ENCODE data around the gene CDC20B. TPM values are rescaled to one million over a fixed set of nuclear protein-coding genes. Genes with fewer than 3 reads are reported as not detected.

The CDC20B gene
- total and polyA plus RNA-seq, 2 of the 8 experiments (the other 6 are each of a cell fraction or from before 2014, with no cell fraction given) = 0.06 TPM; not detected in 1

DNA sequence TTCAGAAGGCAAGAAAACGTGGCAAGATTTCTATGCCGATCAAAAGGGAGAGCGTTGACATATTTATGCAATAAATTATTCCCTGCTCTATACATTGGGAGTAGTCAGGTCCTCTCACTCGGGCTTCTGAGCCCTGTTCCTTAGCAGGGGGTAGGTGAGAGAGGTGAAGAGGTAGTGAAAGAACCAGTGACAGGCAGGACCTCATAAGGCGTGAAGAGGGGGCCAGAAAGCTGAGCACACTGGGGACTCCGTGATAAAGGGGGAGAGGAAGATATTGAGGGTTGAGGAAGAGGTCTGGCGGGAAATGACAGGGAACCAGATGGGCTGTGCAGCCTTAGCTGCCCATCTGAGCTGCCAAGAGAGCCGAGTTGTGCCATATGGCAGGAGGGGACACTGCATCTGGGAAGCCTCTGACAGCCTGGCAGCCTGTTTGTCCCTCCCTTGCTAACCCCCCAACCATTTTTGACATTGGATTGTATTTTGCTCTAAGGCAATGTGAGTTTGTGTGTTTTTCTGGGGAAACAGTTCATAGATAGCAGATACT lies 782 bp upstream of the CDC20B start:
- TF ChIP-seq EZH2 (IDR thresholded peaks at IDR 0.05; ENCODE audit: low read depth, low read length, severe bottlenecking) = peak; percentile 71
- TF ChIP-seq KDM5A (IDR thresholded peaks at IDR 0.05; ENCODE audit: low read length) = no peak
- TF ChIP-seq SUZ12 (IDR thresholded peaks at IDR 0.05; ENCODE audit: low read length) = peak; percentile 59; the same call in 1 of the 2 replicates
- TF ChIP-seq RNF2 (IDR thresholded peaks at IDR 0.05; ENCODE audit: borderline replicate concordance, low read depth, low read length, missing control alignments, poor library complexity, severe bottlenecking) = peak; percentile 79
- TF ChIP-seq FOSL1 (IDR thresholded peaks at IDR 0.05; ENCODE audit: insufficient read depth, low read depth, low read length) = no peak
- Histone ChIP-seq H3K4me2 (ENCODE audit: insufficient read depth in 1 of 2, low read depth in 2 of 2, low read length in 2 of 2) (peak overlapping the region; percentile 81 to 94), H3K4ac (replicated peaks; ENCODE audit: insufficient read length, low read depth, low read length) (no peak overlapping the region), H3K23me2 (ENCODE audit: low read depth, low read length) (peaks cover 11% of the 10 kb centered on the region), H3K79me2 (ENCODE audit: control insufficient read depth in 1 of 2, insufficient read depth in 2 of 2, low read length in 2 of 2) (no peaks in the 10 kb centered on the region), H3K27ac (ENCODE audit: low read depth, low read length) (no peak overlapping the region), H3K56ac (replicated peaks; ENCODE audit: insufficient read length, low read depth, low read length) (no peak overlapping the region), H3K9ac (replicated peaks in 1 of 4; ENCODE audit: extremely low read depth in 1 of 4, low read depth in 3 of 4, low read length in 3 of 4) (no peak overlapping the region), H2AFZ (ENCODE audit: low read length) (0 out of 2 replicates have a peak overlapping the region, but pooled peaks have one; percentile 34), H2BK5ac (ENCODE audit: low read depth, low read length) (no peak overlapping the region), H4K20me1 (replicated peaks in 1 of 2; ENCODE audit: control insufficient read depth in 1 of 2, insufficient read depth in 2 of 2, low read length in 2 of 2) (peaks cover 5 to 9% of the 10 kb centered on the region in 2 experiments), H2BK120ac (replicated peaks; ENCODE audit: low read depth, low read length) (no peak overlapping the region), H3K36me3 (ENCODE audit: control insufficient read depth in 2 of 4, insufficient read depth in 4 of 4, low read length in 3 of 4) (no peaks in the 10 kb centered on the region), H3K23ac (ENCODE audit: insufficient read length) (no peak overlapping the region), H4K5ac (ENCODE audit: insufficient read length, low read depth, low read length) (no peak overlapping the region), H3K79me1 (ENCODE audit: low read depth, low read length) (no peaks in the 10 kb centered on the region), H4K91ac (replicated peaks; ENCODE audit: insufficient read length, low read length) (no peak overlapping the region), H3K4me3 (ENCODE audit: extremely low read depth in 1 of 4, insufficient read depth in 2 of 4, low read depth in 3 of 4, low read length in 4 of 4) (peak overlapping the region; percentile 47 to 58 (median 56); a peak in 7 of 8 replicates), H3K14ac (ENCODE audit: insufficient read length) (no peak overlapping the region), H2BK20ac (ENCODE audit: low read length) (no peak overlapping the region), H2BK15ac (ENCODE audit: low read length) (no peak overlapping the region), H4K8ac (ENCODE audit: extremely low read depth, insufficient read depth, low read length) (no peak overlapping the region), H3K9me3 (ENCODE audit: insufficient read depth in 2 of 2, low read depth in 1 of 2, low read length in 1 of 2) (no peaks in the 10 kb centered on the region), H3K27me3 (replicated peaks in 1 of 4; ENCODE audit: control insufficient read depth in 3 of 4, extremely low read depth in 1 of 4, insufficient read depth in 3 of 4, low read length in 3 of 4) (peaks cover 26 to 60% (median 46%) of the 10 kb centered on the region in 4 experiments), H2BK12ac (ENCODE audit: low read depth, low read length) (no peak overlapping the region), H3K18ac (ENCODE audit: extremely low read depth, low read length) (no peak overlapping the region), H2AK5ac (ENCODE audit: low read depth, low read length) (no peak overlapping the region), H3K4me1 (replicated peaks in 1 of 4; ENCODE audit: control insufficient read depth in 3 of 4, insufficient read depth in 4 of 4, low read length in 3 of 4) (peaks cover 0 to 8% (median 5%) of the 10 kb centered on the region in 4 experiments; a peak in 4 of 7 replicates)
- POLR2A ChIA-PET (ENCODE audit: partially characterized antibody) = interaction anchor here (0.7 to 0.9 kb wide), 2 partner anchors 12 to 50 kb away, joined by 3 to 4 read pairs; no protein-coding TSS in a partner anchor
- 4% methylated on average over 8 of the region's 8 CpGs; no CpG with 5 or more reads in 1 of the 2 experiments for WGBS, 2 experiments (ENCODE audit: extremely low coverage in 1 of 2, insufficient coverage in 1 of 2, insufficient read length in 1 of 2, insufficient replicate concordance in 2 of 2, low coverage in 1 of 2, low lambda C conversion rate in 2 of 2, missing lambda C conversion rate in 1 of 2)
- CTCF ChIA-PET (ENCODE audit: partially characterized antibody) = interaction anchor here (0.7 to 9.0 kb wide), 3 partner anchors 17 to 93 kb away, joined by 3 to 143 read pairs (median 4); partner anchors contain the start of genes CCNO and MCIDAS
- FAIRE-seq = no peak
- no peak for DNase-seq (ENCODE audit: low read depth in 1 of 2, low spot score in 2 of 2)

Data from H1 (cell line).